MM.1S (cell line): Measurements from ENCODE around the gene TOR1A.
"Not testable (repeated sequence)": the region's sequence is repeated elsewhere in the genome, so short reads cannot be mapped to it uniquely, and the experiment has no call there.

Source experiments
- DNase-seq: peaks from one replicate; pipeline ENCODE4 v3.0.0-alpha.2; 2015
- H2AFZ ChIP-seq: fragments of 300-600 bp; sonication (generic); 2 replicates; pipeline ENCODE4 v1.6.0; 2016; ENCODE audit warnings: antibody characterized with exemption, low read length
- H3F3A ChIP-seq: fragments of 300-600 bp; sonication (generic); 2 replicates; pipeline ENCODE4 v1.6.1; 2016; ENCODE audit warnings: mild to moderate bottlenecking, antibody characterized with exemption, low read length, moderate library complexity, mixed read lengths; ENCODE audit not compliant: insufficient read depth
- H3K27ac ChIP-seq: fragments of 300-600 bp; sonication (generic); 2 replicates; pipeline ENCODE4 v1.5.1; 2016; ENCODE audit warnings: mild to moderate bottlenecking, low read length
- H3K27me3 ChIP-seq: fragments of 300-600 bp; sonication (generic); replicated peaks from 2 replicates; pipeline ENCODE4 v1.6.0; 2016; ENCODE audit warnings: low read length; ENCODE audit not compliant: insufficient read depth
- H3K36me3 ChIP-seq: fragments of 300-600 bp; sonication (generic); replicated peaks from 2 replicates; pipeline ENCODE4 v1.6.1; 2016; ENCODE audit warnings: mild to moderate bottlenecking, low read length, mixed read lengths; ENCODE audit not compliant: insufficient read depth
- H3K4me1 ChIP-seq: fragments of 300-600 bp; sonication (generic); 2 replicates; pipeline ENCODE4 v1.6.1; 2016; ENCODE audit warnings: low read length, mixed read lengths
- H3K4me2 ChIP-seq: fragments of 300-600 bp; sonication (generic); 2 replicates; pipeline ENCODE4 v1.6.0; 2016; ENCODE audit warnings: low read depth, low read length
- H3K4me3 ChIP-seq: fragments of 300-600 bp; sonication (generic); 2 replicates; pipeline ENCODE4 v1.5.1; 2016; ENCODE audit warnings: low read length, mixed read lengths
- H3K79me2 ChIP-seq: fragments of 300-600 bp; sonication (generic); 2 replicates; pipeline ENCODE4 v1.6.1; 2016; ENCODE audit warnings: mixed run types, low read length, mixed read lengths
- H3K9ac ChIP-seq: fragments of 300-600 bp; sonication (generic); 2 replicates; pipeline ENCODE4 v1.6.1; 2016; ENCODE audit warnings: low read length, mixed read lengths
- H3K9me2 ChIP-seq: fragments of 300-600 bp; sonication (generic); replicated peaks from 2 replicates; pipeline ENCODE4 v1.6.1; 2016; ENCODE audit warnings: mild to moderate bottlenecking, low read length, mixed read lengths; ENCODE audit not compliant: insufficient read depth
- H3K9me3 ChIP-seq: fragments of 300-600 bp; sonication (generic); replicated peaks from 2 replicates; pipeline ENCODE4 v1.6.1; 2016; ENCODE audit warnings: mild to moderate bottlenecking, low read length, mixed read lengths; ENCODE audit not compliant: insufficient read depth
- H4K20me1 ChIP-seq: fragments of 300-600 bp; sonication (generic); 2 replicates; pipeline ENCODE4 v1.6.1; 2016; ENCODE audit warnings: mild to moderate bottlenecking, low read length, moderate library complexity, mixed read lengths; ENCODE audit not compliant: insufficient read depth
- EZH2 ChIP-seq: fragments of 300-600 bp; sonication (generic); optimal IDR thresholded peaks from 2 replicates; pipeline ENCODE3; 2017; ENCODE audit warnings: low read depth, mild to moderate bottlenecking, antibody characterized with exemption, low read length, mixed read lengths
- EZH2phosphoT487 ChIP-seq: fragments of 300-600 bp; sonication (generic); IDR thresholded peaks from 2 replicates; pipeline ENCODE4 v1.6.1; 2018; ENCODE audit warnings: antibody characterized with exemption, low read length
- TF ChIP-seq, protein P1 (sequence below): fragments of 300-600 bp; sonication (generic); IDR thresholded peaks from 2 replicates; pipeline ENCODE4 v1.5.1; 2016; ENCODE audit warnings: antibody characterized with exemption, low read length, mixed read lengths

TOR1A gene

DNA sequence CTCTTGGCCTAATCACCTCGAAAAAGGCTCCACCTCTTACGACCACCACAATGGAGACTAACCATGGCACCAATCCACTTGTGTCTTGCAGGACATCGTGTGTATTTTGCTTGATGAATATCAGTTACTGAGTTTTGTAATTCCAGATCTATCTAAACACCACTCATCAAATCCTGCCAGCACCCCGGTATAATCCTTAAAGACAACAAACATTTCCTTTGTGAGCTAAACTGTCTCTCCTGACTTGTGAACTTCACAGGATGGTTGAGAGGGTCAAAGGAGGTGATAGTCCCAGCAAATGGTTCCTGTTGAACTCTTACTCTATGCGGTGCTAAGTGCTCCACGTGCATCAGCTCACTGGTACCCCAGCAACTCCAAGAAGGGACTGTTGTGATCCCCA lies 25.0 kb downstream of the TOR1A start:
- Histone ChIP-seq H2AFZ (no peak overlapping the region), H3K9me2 (no peaks in the 10 kb centered on the region), H4K20me1 (no peaks in the 10 kb centered on the region), H3K4me3 (no peak overlapping the region), H3K36me3 (no peaks in the 10 kb centered on the region), H3K9ac (no peak overlapping the region), H3K4me1 (peaks cover 4% of the 10 kb centered on the region; the same call in 1 of the 2 replicates), H3K27ac (no peak overlapping the region), H3K79me2 (peaks cover 6% of the 10 kb centered on the region), H3K4me2 (no peak overlapping the region), H3F3A (no peaks in the 10 kb centered on the region), H3K27me3 (peaks cover 25% of the 10 kb centered on the region), H3K9me3 (no peaks in the 10 kb centered on the region)
- no peak for DNase-seq
- TF ChIP-seq, protein P1, sequence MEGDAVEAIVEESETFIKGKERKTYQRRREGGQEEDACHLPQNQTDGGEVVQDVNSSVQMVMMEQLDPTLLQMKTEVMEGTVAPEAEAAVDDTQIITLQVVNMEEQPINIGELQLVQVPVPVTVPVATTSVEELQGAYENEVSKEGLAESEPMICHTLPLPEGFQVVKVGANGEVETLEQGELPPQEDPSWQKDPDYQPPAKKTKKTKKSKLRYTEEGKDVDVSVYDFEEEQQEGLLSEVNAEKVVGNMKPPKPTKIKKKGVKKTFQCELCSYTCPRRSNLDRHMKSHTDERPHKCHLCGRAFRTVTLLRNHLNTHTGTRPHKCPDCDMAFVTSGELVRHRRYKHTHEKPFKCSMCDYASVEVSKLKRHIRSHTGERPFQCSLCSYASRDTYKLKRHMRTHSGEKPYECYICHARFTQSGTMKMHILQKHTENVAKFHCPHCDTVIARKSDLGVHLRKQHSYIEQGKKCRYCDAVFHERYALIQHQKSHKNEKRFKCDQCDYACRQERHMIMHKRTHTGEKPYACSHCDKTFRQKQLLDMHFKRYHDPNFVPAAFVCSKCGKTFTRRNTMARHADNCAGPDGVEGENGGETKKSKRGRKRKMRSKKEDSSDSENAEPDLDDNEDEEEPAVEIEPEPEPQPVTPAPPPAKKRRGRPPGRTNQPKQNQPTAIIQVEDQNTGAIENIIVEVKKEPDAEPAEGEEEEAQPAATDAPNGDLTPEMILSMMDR: no peak
- no peak for TF ChIP-seq EZH2phosphoT487
- TF ChIP-seq EZH2: no peak

DNA sequence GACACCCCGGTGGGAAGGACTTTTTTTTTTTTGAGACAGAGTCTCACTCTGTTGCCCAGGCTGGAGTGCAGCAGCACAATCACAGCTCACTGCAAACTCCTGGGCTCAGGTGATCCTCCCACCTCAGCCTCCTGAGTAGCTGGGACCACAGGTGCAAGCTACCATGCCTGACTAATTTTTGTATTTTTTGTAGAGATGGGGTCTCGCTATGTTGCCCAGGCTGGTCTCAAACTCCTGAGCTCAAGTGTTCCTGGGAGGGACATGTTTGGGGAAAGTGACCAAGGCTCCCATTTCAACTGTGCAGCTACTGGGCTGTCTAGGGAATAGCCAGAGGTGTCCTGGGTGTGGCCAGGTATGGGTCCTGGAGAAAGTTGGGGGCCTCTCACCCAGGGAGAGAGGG lies 27.9 kb downstream of the TOR1A start:
- DNase-seq, H3K27ac ChIP-seq, H3K36me3 ChIP-seq, H4K20me1 ChIP-seq, H3K9me3 ChIP-seq, H2AFZ ChIP-seq, H3K4me3 ChIP-seq, H3K79me2 ChIP-seq, H3K9ac ChIP-seq, H3F3A ChIP-seq, H3K4me1 ChIP-seq, H3K4me2 ChIP-seq, H3K9me2 ChIP-seq: not testable (repeated sequence)
- peaks cover 46% of the 10 kb centered on the region for H3K27me3 ChIP-seq

DNA sequence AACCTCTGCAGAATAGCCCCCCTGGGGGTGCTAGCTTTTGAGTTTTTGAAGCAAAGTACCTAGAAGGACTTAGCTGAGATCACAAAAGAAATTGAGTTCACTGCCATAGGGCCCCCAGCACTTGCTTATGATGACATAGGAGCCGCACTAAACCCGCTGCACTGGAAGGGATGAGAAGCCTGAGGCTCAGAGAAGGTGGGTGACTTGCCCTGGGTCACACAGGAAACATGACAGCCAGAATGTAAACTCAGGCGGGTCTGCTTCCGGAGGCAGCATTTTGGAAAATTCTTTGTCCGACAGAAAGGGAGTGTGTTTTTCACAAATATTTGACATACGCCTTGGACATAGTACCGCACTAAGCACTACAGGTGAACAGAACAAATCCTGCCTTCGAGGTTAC lies 29.4 kb downstream of the TOR1A start:
- H3K9me3 ChIP-seq: no peaks in the 10 kb centered on the region
- no peaks in the 10 kb centered on the region for H3F3A ChIP-seq
- H3K79me2 ChIP-seq: no peaks in the 10 kb centered on the region
- H3K27ac ChIP-seq: no peak overlapping the region
- no peak for DNase-seq
- no peak overlapping the region for H3K4me3 ChIP-seq
- no peak overlapping the region for H3K9ac ChIP-seq
- no peak overlapping the region for H2AFZ ChIP-seq
- H4K20me1 ChIP-seq: no peaks in the 10 kb centered on the region
- H3K4me1 ChIP-seq: no peaks in the 10 kb centered on the region
- H3K36me3 ChIP-seq: no peaks in the 10 kb centered on the region
- no peaks in the 10 kb centered on the region for H3K9me2 ChIP-seq
- TF ChIP-seq EZH2phosphoT487: no peak
- TF ChIP-seq, protein P1: no peak
- no peak for TF ChIP-seq EZH2
- peaks cover 50% of the 10 kb centered on the region for H3K27me3 ChIP-seq
- H3K4me2 ChIP-seq: no peak overlapping the region

DNA sequence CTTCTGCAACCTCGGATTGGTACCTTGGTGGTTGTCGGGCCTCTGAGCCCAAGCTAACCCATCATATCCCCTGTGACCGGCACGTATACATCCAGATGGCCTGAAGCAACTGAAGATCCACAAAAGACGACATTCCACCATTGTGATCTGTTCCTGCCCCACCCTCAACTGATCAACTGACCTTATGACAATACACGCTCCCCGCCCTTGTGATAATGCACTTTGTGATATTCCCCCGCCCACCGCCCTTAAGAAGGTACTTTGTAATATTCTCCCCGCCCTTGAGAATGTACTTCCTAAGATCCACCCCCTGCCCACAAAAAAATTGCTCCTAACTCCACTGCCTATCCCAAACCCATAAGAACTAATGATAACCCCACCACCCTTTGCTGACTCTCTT lies 37.5 kb downstream of the TOR1A start:
- H3K9me2 ChIP-seq: no peaks in the 10 kb centered on the region
- H3K4me1 ChIP-seq: no peaks in the 10 kb centered on the region
- DNase-seq: no peak
- no peaks in the 10 kb centered on the region for H3K79me2 ChIP-seq
- H3K27me3 ChIP-seq: peaks cover 76% of the 10 kb centered on the region
- H3K4me3 ChIP-seq: no peak overlapping the region
- H3K9ac ChIP-seq: no peak overlapping the region
- no peaks in the 10 kb centered on the region for H3K9me3 ChIP-seq
- no peak overlapping the region for H3K27ac ChIP-seq
- no peaks in the 10 kb centered on the region for H3K36me3 ChIP-seq
- no peak for TF ChIP-seq EZH2phosphoT487
- no peaks in the 10 kb centered on the region for H3F3A ChIP-seq
- no peaks in the 10 kb centered on the region for H4K20me1 ChIP-seq
- H2AFZ ChIP-seq: no peak overlapping the region
- H3K4me2 ChIP-seq: no peak overlapping the region
